Uterus (tissue), 4 donors: ENCODE results near the gene DPH1. TPM values are rescaled to one million over a fixed set of nuclear protein-coding genes. Genes with fewer than 3 reads are reported as not detected.

Source experiments
- DNase-seq, 2 donors: peaks; one replicate each; pipeline ENCODE4 v3.0.0-alpha.2; 2019 to 2020
- H3K27ac ChIP-seq, 2 donors: fragments of 200-600 bp; sonication (generic); 1 replicate in 1 of 2; 2 replicates in 1 of 2; pipeline ENCODE4 v1.5.1; 2016 to 2018
- H3K27me3 ChIP-seq, 2 donors: fragments of 200-600 bp; sonication (generic); one replicate each; pipeline ENCODE4 v1.5.1; 2018 to 2019; ENCODE audit warnings: control low read depth in 1 of 2
- H3K36me3 ChIP-seq, 2 donors: fragments of 200-600 bp; sonication (generic); one replicate each; pipeline ENCODE4 v1.5.1; 2019; ENCODE audit warnings: control low read depth in 1 of 2
- H3K4me1 ChIP-seq, 2 donors: fragments of 200-600 bp; sonication (generic); one replicate each; pipeline ENCODE4 v1.5.1; 2018 to 2019; ENCODE audit warnings: control low read depth in 1 of 2
- H3K4me3 ChIP-seq, 2 donors: fragments of 200-600 bp; sonication (generic); 1 replicate in 1 of 2; 2 replicates in 1 of 2; pipeline ENCODE4 v1.5.1; 2018 to 2019; ENCODE audit warnings: mild to moderate bottlenecking in 1 of 2
- H3K9me3 ChIP-seq, 2 donors: fragments of 200-600 bp; sonication (generic); one replicate each; pipeline ENCODE4 v1.5.1; 2019; ENCODE audit warnings: control low read depth in 1 of 2
- POLR2A ChIP-seq, 2 donors: fragments of 450-650 bp; IDR thresholded peaks; one replicate each; pipeline ENCODE4 v1.6.1; 2016; ENCODE audit warnings: antibody characterized with exemption in 2 of 2, mild to moderate bottlenecking in 1 of 2, moderate library complexity in 1 of 2
- intact Hi-C: fragments of 100-400 bp; cut with DNase I; formaldehyde crosslinking; loops from one replicate; pipeline ENCODE4 v1.15.1; 2023; ENCODE audit warnings: low total_unique reads
- total RNA-seq, 4 donors: library from RNA; depleted of rRNA in 3 of 4; stranded (reverse); fragments of >200 nt in 3 of 4; gene quantifications; one replicate each; pipeline versions ENCODE4 v1.1.0 to v1.2.4, GENCODE V29; 2014 to 2023
- TF ChIP-seq, protein P1 (sequence below), 4 experiments: fragments of 200-600 bp in 2 of 4; fragments of 450-650 bp in 2 of 4; sonication (generic) in 2 of 4; IDR thresholded peaks; one replicate each; pipeline ENCODE4 v1.5.1; 2016 to 2019; ENCODE audit warnings: antibody characterized with exemption in 4 of 4, mild to moderate bottlenecking in 2 of 4, moderate library complexity in 1 of 4
- donor health status: DM: yes; HTN: yes; CAD: no.

DPH1 gene
- total RNA-seq, 4 donors from 2014 or later = 26.8 to 121 (median 49.1) TPM

DNA sequence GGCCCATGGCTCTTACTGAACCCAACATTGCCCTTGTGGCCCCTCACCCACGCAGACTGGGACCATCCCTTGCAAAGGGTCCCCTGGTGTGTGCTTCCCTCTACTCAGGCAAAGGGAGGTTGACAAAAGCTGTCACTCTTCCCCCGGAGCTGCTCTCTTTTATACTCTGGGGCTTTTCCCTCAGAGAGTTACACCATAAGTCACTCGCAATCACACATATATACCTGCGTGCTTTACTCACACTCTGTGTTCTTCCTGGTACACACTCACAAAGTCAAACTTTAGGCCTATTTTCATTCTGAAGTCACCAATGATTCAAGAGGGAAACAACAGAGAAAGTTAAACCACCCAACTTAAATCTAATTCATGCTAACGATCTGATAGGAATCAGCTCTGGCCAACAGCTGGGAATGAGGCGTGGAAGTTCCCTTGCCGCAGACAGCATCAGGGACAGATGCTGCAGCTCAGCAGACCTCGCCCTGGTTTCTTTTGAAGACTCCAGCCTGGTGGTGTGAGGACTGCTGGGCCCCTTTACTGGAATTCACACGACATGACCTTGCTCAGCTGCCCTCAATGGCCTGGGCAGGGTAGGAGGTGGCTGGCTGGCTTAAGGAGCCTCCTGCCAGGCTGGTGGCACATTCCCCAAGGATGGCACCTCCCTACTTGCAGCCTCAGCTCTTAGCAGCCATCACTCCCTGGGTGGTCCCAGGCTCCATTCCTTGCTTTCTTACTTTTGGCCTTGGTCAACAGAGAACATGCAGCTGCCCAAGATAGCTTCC, 52.2 kb downstream of the DPH1 start:
- Histone ChIP-seq H3K9me3 (no peaks in the 10 kb centered on the region), H3K4me3 (no peak overlapping the region), H3K36me3 (no peaks in the 10 kb centered on the region), H3K27ac (peak overlapping the region; percentile 85 to 89), H3K4me1 (peaks cover 7 to 12% of the 10 kb centered on the region in 2 donors), H3K27me3 (no peaks in the 10 kb centered on the region)
- TF ChIP-seq, protein P1, sequence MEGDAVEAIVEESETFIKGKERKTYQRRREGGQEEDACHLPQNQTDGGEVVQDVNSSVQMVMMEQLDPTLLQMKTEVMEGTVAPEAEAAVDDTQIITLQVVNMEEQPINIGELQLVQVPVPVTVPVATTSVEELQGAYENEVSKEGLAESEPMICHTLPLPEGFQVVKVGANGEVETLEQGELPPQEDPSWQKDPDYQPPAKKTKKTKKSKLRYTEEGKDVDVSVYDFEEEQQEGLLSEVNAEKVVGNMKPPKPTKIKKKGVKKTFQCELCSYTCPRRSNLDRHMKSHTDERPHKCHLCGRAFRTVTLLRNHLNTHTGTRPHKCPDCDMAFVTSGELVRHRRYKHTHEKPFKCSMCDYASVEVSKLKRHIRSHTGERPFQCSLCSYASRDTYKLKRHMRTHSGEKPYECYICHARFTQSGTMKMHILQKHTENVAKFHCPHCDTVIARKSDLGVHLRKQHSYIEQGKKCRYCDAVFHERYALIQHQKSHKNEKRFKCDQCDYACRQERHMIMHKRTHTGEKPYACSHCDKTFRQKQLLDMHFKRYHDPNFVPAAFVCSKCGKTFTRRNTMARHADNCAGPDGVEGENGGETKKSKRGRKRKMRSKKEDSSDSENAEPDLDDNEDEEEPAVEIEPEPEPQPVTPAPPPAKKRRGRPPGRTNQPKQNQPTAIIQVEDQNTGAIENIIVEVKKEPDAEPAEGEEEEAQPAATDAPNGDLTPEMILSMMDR (IDR thresholded peaks at IDR 0.05) = no peak
- TF ChIP-seq POLR2A (IDR thresholded peaks at IDR 0.05) = no peak
- intact Hi-C loops = no loop called here
- no peak for DNase-seq

DNA sequence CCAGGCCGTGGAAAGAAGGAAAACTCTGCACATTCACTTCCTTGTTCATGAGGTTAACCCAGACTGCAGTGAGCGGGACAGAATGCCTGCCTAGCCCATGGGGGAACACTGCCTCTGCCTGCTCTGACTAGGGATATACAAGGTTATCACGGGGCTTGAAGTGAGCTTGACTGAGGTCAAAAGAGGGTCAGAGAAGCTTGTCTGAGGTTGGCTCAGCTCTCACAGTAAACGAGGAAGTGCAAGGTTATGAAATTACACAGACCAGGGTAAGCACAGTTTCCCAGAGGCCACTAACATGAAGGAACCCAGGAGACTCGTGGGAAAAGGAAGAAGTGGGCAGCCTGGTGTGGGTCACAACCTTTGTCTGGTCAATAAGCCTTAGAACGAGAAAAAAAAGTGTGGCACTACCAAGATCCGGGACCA, 53.7 kb downstream of the DPH1 start:
- peak overlapping the region; percentile 85 to 89 for H3K27ac ChIP-seq
- TF ChIP-seq, protein P1 (IDR thresholded peaks at IDR 0.05) = no peak
- no peak for TF ChIP-seq POLR2A (IDR thresholded peaks at IDR 0.05)
- no peaks in the 10 kb centered on the region for H3K9me3 ChIP-seq
- peak in 1 of 2 donors; percentile 38 for DNase-seq
- H3K36me3 ChIP-seq = no peaks in the 10 kb centered on the region
- intact Hi-C loops = no loop called here
- peaks cover 14 to 15% of the 10 kb centered on the region in 2 donors for H3K4me1 ChIP-seq
- no peaks in the 10 kb centered on the region for H3K27me3 ChIP-seq
- no peak overlapping the region for H3K4me3 ChIP-seq

DNA sequence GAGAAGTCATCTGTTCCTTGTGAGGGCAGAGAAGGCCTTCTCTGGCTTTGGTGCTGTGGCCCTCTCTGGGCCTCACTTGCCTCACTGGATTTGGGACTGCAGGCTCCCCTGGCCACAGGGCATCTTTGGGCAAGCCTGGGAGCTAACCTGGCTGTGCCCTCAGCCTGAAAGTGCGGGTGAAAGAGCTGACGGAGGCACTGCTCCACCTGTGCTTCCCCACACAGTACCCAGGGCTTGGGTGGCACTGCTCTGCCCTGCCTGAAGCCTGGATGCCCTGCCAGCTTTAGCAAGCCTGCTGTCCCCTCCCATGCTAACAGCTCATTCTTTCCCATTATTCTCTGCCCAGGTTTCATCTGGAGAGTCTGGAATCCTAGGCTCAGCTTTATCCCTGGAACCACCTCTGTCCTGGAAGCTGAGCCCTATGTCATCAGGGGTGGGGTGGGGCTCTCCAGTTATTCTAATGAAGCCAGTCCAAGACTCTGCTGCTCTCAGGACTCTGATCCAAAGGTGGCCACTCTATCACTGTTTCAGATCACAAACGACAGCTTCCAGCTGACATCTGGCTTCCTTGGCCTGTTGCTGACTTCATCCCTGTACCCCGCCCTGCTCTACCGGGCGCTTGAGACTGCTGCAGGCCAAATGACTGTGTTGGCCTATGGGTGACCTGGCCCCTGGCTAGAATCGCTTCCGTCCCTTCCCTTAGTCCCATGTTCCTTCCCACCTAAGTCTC, 54.2 kb downstream of the DPH1 start:
- Histone ChIP-seq H3K36me3 (no peaks in the 10 kb centered on the region), H3K27ac (peak overlapping the region; percentile 85 to 89), H3K27me3 (no peaks in the 10 kb centered on the region), H3K4me3 (no peak overlapping the region), H3K4me1 (peaks cover 17 to 20% of the 10 kb centered on the region in 2 donors), H3K9me3 (no peaks in the 10 kb centered on the region)
- intact Hi-C loops = no loop called here
- peak; percentile 73 to 76 for DNase-seq
- TF ChIP-seq POLR2A (IDR thresholded peaks at IDR 0.05) = no peak
- TF ChIP-seq, protein P1 (IDR thresholded peaks at IDR 0.05) = no peak

GRCh38 chr17:2084766-2085647, 55.1 kb downstream of the DPH1 start:
- H3K9me3 ChIP-seq = no peaks in the 10 kb centered on the region
- no peak for TF ChIP-seq POLR2A (IDR thresholded peaks at IDR 0.05)
- TF ChIP-seq, protein P1 (IDR thresholded peaks at IDR 0.05) = no peak
- no peaks in the 10 kb centered on the region for H3K36me3 ChIP-seq
- H3K4me1 ChIP-seq = peaks cover 17 to 20% of the 10 kb centered on the region in 2 donors
- H3K27me3 ChIP-seq = no peaks in the 10 kb centered on the region
- DNase-seq = peak; percentile 85 to 87
- no peak overlapping the region for H3K4me3 ChIP-seq
- peak overlapping the region; percentile 85 to 89 for H3K27ac ChIP-seq
- intact Hi-C loops = no loop called here
